COLO668 (cell line): Measurements from ENCODE around the gene SMG6.

Experiments
- DNase-seq: peaks from one replicate; lab custom pipeline; 2025; ENCODE audit not compliant: unreplicated experiment; lab: John Stamatoyannopoulos, UW

Gene SMG6

GRCh38 chr17:2237521-2237921 lies 66.1 kb downstream of the SMG6 start:
- no peak for DNase-seq

- DNase-seq: no peak
These were observed 67.7 kb downstream of the SMG6 start for GRCh38 chr17:2235792-2236366.

GRCh38 chr17:2235265-2235664 lies 68.3 kb downstream of the SMG6 start:
- no peak for DNase-seq

- DNase-seq: no peak
These were observed 70.1 kb downstream of the SMG6 start for GRCh38 chr17:2233441-2233947.

GRCh38 chr17:2232244-2232638 lies 71.3 kb downstream of the SMG6 start:
- no peak for DNase-seq

- no peak for DNase-seq
These were observed 72.7 kb downstream of the SMG6 start for GRCh38 chr17:2230877-2231276.

DNA sequence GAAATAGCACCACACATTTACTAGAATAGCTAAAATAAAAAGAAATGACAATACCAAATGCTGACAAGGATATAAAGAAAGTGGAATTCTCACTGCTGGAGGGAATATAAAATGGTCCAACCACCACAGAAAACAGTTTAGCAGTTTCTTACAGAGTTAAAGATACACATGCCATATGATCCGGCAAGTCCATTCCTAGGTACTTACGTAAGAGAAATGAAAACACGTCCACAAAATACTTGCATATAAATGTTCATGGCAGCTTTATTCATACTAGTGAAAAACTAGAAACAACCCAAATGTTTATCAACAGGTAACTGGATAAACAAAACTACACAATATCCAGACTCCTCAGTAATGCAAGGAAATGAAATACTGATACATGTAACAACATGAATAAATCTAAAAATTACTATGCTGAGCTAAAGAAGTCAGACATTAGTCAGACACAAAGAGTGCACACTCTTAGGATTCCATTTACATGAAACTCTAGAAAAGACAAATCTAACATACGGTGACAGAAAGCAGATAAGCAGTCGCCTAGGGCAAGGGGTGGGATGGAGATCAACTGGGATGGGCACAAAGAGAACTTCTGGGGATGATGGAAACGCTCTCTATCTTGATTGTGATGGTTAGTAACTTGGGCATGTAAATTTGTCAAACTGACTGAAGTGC lies 76.4 kb downstream of the SMG6 start:
- DNase-seq: no peak

GRCh38 chr17:2223617-2223927 lies 80.0 kb downstream of the SMG6 start:
- no peak for DNase-seq

GRCh38 chr17:2222901-2223616 lies 80.5 kb downstream of the SMG6 start:
- DNase-seq: no peak

DNA sequence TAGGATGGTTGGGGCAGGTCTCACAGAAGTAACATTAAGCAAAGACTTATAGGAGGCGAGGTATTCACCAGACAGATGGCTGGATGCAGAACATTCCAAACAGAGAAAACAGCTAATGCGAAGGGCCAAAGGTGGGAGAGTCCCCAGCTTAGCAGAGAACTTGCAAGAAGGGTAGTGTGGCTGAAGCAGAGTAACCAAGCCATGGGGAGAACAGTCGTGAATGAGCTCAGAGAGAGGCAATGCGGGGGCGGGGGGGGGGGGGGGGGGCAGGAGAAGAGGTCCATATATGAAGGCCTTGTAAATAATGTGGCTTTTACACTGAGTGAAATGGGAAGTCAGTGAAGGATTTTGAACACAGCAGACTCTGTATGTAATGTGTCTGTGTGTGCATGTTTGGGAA lies 81.3 kb downstream of the SMG6 start:
- no peak for DNase-seq

DNA sequence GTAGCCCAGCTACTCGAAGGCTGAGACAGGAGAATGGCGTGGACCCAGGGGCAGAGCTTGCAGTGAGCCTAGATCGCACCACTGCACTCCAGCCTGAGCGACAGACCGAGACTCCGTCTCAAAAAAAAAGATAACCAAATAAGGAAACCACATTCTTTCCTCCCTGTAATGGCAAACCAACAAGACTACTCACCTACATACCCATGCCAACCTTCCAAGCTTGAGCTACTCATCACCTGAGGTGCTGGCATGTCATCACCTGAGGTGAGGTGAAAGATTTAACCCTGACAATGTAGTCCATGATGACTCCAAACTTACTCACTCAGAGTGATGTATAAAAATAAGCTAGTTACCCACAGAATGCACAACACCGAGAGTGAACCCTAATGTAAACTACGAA lies 85.2 kb downstream of the SMG6 start:
- DNase-seq: no peak

GRCh38 chr17:2215616-2216364 lies 87.8 kb downstream of the SMG6 start:
- DNase-seq: no peak

GRCh38 chr17:2214929-2215615 lies 88.5 kb downstream of the SMG6 start:
- no peak for DNase-seq

- DNase-seq: no peak
These were observed 89.3 kb downstream of the SMG6 start for GRCh38 chr17:2214047-2214928.

DNA sequence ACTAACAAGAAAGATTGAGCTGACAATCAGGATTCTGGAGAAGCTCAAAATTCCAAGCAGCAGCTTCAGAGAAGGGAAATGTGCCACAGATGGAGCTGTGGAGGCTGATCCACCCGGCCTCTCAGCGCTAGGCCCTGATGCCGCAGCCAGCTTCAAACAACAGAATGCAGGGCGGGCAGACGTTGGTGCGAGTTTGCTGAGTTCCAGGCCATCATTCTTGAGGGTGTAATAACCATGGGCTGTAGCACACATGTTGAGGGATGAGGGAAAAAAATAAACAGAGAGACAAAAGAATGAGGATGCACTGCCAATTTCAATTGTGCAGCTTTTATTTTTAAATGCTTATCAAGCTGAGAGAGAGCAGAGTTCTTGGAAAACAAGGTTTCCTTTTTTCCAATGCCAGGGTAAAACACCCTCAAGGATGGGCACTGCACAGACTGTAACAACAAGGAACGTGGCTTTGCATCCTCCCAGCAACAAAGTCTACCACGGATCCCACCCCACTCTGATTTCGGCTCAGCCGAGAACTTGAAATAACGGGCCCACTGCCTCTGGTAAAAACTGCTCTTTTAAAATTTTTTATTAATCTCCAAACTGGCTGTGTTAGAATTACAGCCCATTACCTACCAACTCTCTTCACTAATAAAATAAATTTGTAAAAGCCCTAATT lies 90.2 kb downstream of the SMG6 start:
- no peak for DNase-seq

DNA sequence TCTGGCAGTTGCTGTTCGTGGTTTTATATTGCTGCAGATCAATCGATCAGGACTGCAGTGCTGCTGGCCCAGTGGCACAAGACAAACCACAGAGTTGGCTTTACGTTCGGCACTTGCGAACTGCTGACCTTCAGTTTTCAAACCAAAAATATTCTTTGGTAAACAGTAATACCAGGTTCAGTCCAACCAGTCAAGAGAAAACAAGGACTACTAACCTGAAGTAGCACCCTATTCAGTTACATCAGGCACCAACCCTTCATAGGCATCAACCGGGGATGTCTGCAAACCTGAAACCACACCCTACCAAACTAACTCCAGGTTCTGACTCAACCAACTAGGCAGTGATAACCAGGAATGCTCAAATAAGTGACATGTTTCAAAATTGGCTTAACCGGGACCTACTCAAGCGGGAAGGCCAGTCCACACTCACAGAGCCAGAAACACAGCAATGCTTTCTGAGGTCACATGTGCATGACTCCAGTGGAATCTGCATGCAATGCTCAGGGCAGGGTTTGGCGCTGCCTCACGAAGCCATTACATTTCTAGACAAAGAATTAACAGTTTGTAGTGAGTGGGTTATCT lies 91.1 kb downstream of the SMG6 start:
- DNase-seq: no peak

GRCh38 chr17:2211661-2212399 lies 91.8 kb downstream of the SMG6 start:
- DNase-seq: no peak

GRCh38 chr17:2210726-2211125 lies 92.9 kb downstream of the SMG6 start:
- no peak for DNase-seq
